H1 (cell line): Measurements from ENCODE around the gene DNAL1. TPM values are rescaled to one million over a fixed set of nuclear protein-coding genes. Genes with fewer than 3 reads are reported as not detected.

Experiments
- CTCF ChIA-PET: fragments of 300-600 bp; sonication (Branson Sonifier 250); formaldehyde crosslinking; loops from one replicate; lab custom pipeline; 2021; ENCODE audit not compliant: partially characterized antibody; lab: Charles Lee
- POLR2A ChIA-PET: fragments of 300-600 bp; sonication (Branson Sonifier 250); formaldehyde crosslinking; loops from one replicate; lab custom pipeline; 2021; ENCODE audit warnings: inconsistent platforms; ENCODE audit not compliant: partially characterized antibody; lab: Charles Lee
- DNase-seq, 2 experiments: peaks; one replicate each; pipeline versions ENCODE4 v3.0.0 to v3.0.0-alpha.2; 2010 to 2022; ENCODE audit warnings: low spot score in 2 of 2, low read depth in 1 of 2, mixed read lengths in 1 of 2
- FAIRE-seq: peaks from 2 replicates; lab custom pipeline; 2011; peaks lifted over from hg19 to GRCh38; lab: Jason Lieb, UNC
- H2AFZ ChIP-seq: 2 replicates; pipeline ENCODE4 v1.8.1; 2012; ENCODE audit warnings: low read length, inconsistent platforms
- H2AK5ac ChIP-seq: 2 replicates; pipeline ENCODE4 v1.6.1; 2013; ENCODE audit warnings: low read depth, low read length
- H2BK120ac ChIP-seq: replicated peaks from 2 replicates; pipeline ENCODE3; 2013; ENCODE audit warnings: low read depth, low read length, inconsistent platforms
- H2BK12ac ChIP-seq: 2 replicates; pipeline ENCODE4 v1.6.1; 2013; ENCODE audit warnings: low read depth, low read length
- H2BK15ac ChIP-seq: 2 replicates; pipeline ENCODE4 v1.6.1; 2013; ENCODE audit warnings: low read length
- H2BK20ac ChIP-seq: 2 replicates; pipeline ENCODE4 v1.6.1; 2013; ENCODE audit warnings: low read length
- H2BK5ac ChIP-seq: 2 replicates; pipeline ENCODE4 v1.6.1; 2013; ENCODE audit warnings: low read depth, low read length
- H3K14ac ChIP-seq: 2 replicates; pipeline ENCODE4 v1.6.1; 2013; ENCODE audit warnings: inconsistent platforms; ENCODE audit not compliant: insufficient read length
- H3K18ac ChIP-seq: 2 replicates; pipeline ENCODE4 v1.6.1; 2013; ENCODE audit warnings: low read length; ENCODE audit errors: extremely low read depth
- H3K23ac ChIP-seq: 2 replicates; pipeline ENCODE4 v1.6.1; 2013; ENCODE audit warnings: inconsistent platforms; ENCODE audit not compliant: insufficient read length
- H3K23me2 ChIP-seq: 2 replicates; pipeline ENCODE4 v1.6.1; 2013; ENCODE audit warnings: low read depth, low read length
- H3K27ac ChIP-seq: 2 replicates; pipeline ENCODE4 v1.6.1; 2011; ENCODE audit warnings: low read depth, low read length, inconsistent platforms
- H3K27me3 ChIP-seq, 4 experiments: replicated peaks in 1 of 4; 1 replicate in 1 of 4; 2 replicates in 3 of 4; pipeline versions ENCODE4 v1.6.1 to v1.8.1; 2011 to 2013; ENCODE audit warnings: low read length in 3 of 4, mild to moderate bottlenecking in 3 of 4, inconsistent platforms in 2 of 4, mixed read lengths in 2 of 4, moderate library complexity in 1 of 4; ENCODE audit not compliant: control insufficient read depth in 3 of 4, insufficient read depth in 3 of 4; ENCODE audit errors: extremely low read depth in 1 of 4
- H3K36me3 ChIP-seq, 4 experiments: 2 replicates each; pipeline versions ENCODE4 v1.6.1 to v1.8.1; 2011 to 2013; ENCODE audit warnings: mild to moderate bottlenecking in 4 of 4, low read length in 3 of 4, moderate library complexity in 2 of 4, control low read depth in 1 of 4, inconsistent platforms in 1 of 4; ENCODE audit not compliant: insufficient read depth in 4 of 4, control insufficient read depth in 2 of 4
- H3K4ac ChIP-seq: replicated peaks from 2 replicates; pipeline ENCODE3; 2013; ENCODE audit warnings: low read length, low read depth, mixed read lengths, inconsistent platforms; ENCODE audit not compliant: insufficient read length
- H3K4me1 ChIP-seq, 4 experiments: replicated peaks in 1 of 4; 1 replicate in 1 of 4; 2 replicates in 3 of 4; pipeline versions ENCODE4 v1.6.1 to v1.8.1; 2011 to 2013; ENCODE audit warnings: low read length in 3 of 4, inconsistent platforms in 2 of 4, mixed read lengths in 1 of 4; ENCODE audit not compliant: insufficient read depth in 4 of 4, control insufficient read depth in 3 of 4
- H3K4me2 ChIP-seq, 2 experiments: 2 replicates each; pipeline versions ENCODE4 v1.6.1 to v1.8.1; 2011 to 2013; ENCODE audit warnings: low read depth in 2 of 2, low read length in 2 of 2, control low read depth in 1 of 2, inconsistent platforms in 1 of 2, mild to moderate bottlenecking in 1 of 2; ENCODE audit not compliant: insufficient read depth in 1 of 2
- H3K4me3 ChIP-seq, 4 experiments: fragments of 200-600, 300-600 bp in 1 of 4; sonication (generic), shearing (Covaris generic), sonication (Bioruptor Twin) in 1 of 4; 2 replicates each; pipeline versions ENCODE4 v1.5.1 to v1.8.1; 2011 to 2016; ENCODE audit warnings: low read length in 4 of 4, low read depth in 3 of 4, control low read depth in 2 of 4, inconsistent platforms in 2 of 4, mild to moderate bottlenecking in 2 of 4, mixed read lengths in 1 of 4, moderate library complexity in 1 of 4; ENCODE audit not compliant: insufficient read depth in 2 of 4; ENCODE audit errors: extremely low read depth in 1 of 4
- H3K56ac ChIP-seq: replicated peaks from 2 replicates; pipeline ENCODE3; 2013; ENCODE audit warnings: low read depth, mild to moderate bottlenecking, mixed read lengths, low read length, inconsistent platforms; ENCODE audit not compliant: insufficient read length
- H3K79me1 ChIP-seq: 2 replicates; pipeline ENCODE4 v1.6.1; 2013; ENCODE audit warnings: low read depth, low read length, control low read depth
- H3K79me2 ChIP-seq, 2 experiments: 2 replicates each; pipeline versions ENCODE4 v1.6.1 to v1.8.1; 2012 to 2013; ENCODE audit warnings: low read length in 2 of 2, mild to moderate bottlenecking in 2 of 2, inconsistent platforms in 1 of 2; ENCODE audit not compliant: insufficient read depth in 2 of 2, control insufficient read depth in 1 of 2
- H3K9ac ChIP-seq, 4 experiments: replicated peaks in 1 of 4; 1 replicate in 1 of 4; 2 replicates in 3 of 4; pipeline versions ENCODE4 v1.6.1 to v1.8.1; 2011 to 2013; ENCODE audit warnings: low read depth in 3 of 4, low read length in 3 of 4, control low read depth in 2 of 4, mild to moderate bottlenecking in 2 of 4, moderate library complexity in 2 of 4, inconsistent platforms in 1 of 4; ENCODE audit errors: extremely low read depth in 1 of 4
- H3K9me3 ChIP-seq, 2 experiments: 2 replicates each; pipeline versions ENCODE4 v1.6.1 to v1.8.1; 2012 to 2013; ENCODE audit warnings: mild to moderate bottlenecking in 2 of 2, moderate library complexity in 2 of 2, control low read depth in 1 of 2, inconsistent platforms in 1 of 2, low read depth in 1 of 2, low read length in 1 of 2, mixed read lengths in 1 of 2; ENCODE audit not compliant: insufficient read depth in 2 of 2
- H4K20me1 ChIP-seq, 2 experiments: replicated peaks in 1 of 2; 2 replicates each; pipeline versions ENCODE3 to v1.8.1; 2011 to 2013; ENCODE audit warnings: inconsistent platforms in 2 of 2, low read length in 2 of 2, mild to moderate bottlenecking in 1 of 2; ENCODE audit not compliant: insufficient read depth in 2 of 2, control insufficient read depth in 1 of 2
- H4K5ac ChIP-seq: 2 replicates; pipeline ENCODE4 v1.6.1; 2013; ENCODE audit warnings: low read length, low read depth, mixed read lengths, inconsistent platforms; ENCODE audit not compliant: insufficient read length
- H4K8ac ChIP-seq: 2 replicates; pipeline ENCODE4 v1.8.0; 2013; ENCODE audit warnings: mild to moderate bottlenecking, moderate library complexity, low read length, inconsistent platforms; ENCODE audit not compliant: insufficient read depth; ENCODE audit errors: extremely low read depth
- H4K91ac ChIP-seq: replicated peaks from 2 replicates; pipeline ENCODE3; 2013; ENCODE audit warnings: low read length, mixed read lengths, inconsistent platforms; ENCODE audit not compliant: insufficient read length
- JUND ChIP-seq: IDR thresholded peaks from 2 replicates; pipeline ENCODE4 v1.6.1; 2011; ENCODE audit warnings: mild to moderate bottlenecking, improper control_type of control experiment, low read length
- MAFK ChIP-seq: IDR thresholded peaks from 2 replicates; pipeline ENCODE4 v1.6.1; 2012; ENCODE audit warnings: low read depth, mild to moderate bottlenecking, improper control_type of control experiment, low read length
- POU5F1 ChIP-seq: IDR thresholded peaks from 2 replicates; pipeline ENCODE4 v1.6.1; 2011; ENCODE audit warnings: low read depth, mild to moderate bottlenecking, low read length, moderate library complexity
- SIRT6 ChIP-seq: IDR thresholded peaks from one replicate; pipeline ENCODE4 v1.7.1; 2012; ENCODE audit warnings: low read length, inconsistent platforms
- SP4 ChIP-seq: IDR thresholded peaks from 2 replicates; pipeline ENCODE4 v1.6.1; 2012; ENCODE audit warnings: low read length, inconsistent platforms
- TBP ChIP-seq: IDR thresholded peaks from 2 replicates; pipeline ENCODE4 v1.6.1; 2011; ENCODE audit warnings: low read depth, low read length, improper control_type of control experiment
- WGBS, 2 experiments: shearing (Covaris generic) in 1 of 2; methylation state at CpG; one replicate each; pipeline versions ENCODE4 v1.1.6 to v1.1.7; 2013 to 2015; ENCODE audit warnings: low lambda C conversion rate in 2 of 2, mixed read lengths in 2 of 2, inconsistent platforms in 1 of 2, low coverage in 1 of 2, missing lambda C conversion rate in 1 of 2; ENCODE audit not compliant: insufficient replicate concordance in 2 of 2, insufficient coverage in 1 of 2, insufficient read length in 1 of 2; ENCODE audit errors: extremely low coverage in 1 of 2, missing lambda C conversion rate in 1 of 2; 5-methylcytosine and 5-hydroxymethylcytosine counted together
- polyA plus RNA-seq, 7 experiments: library from polyadenylated mRNA; depleted of rRNA in 3 of 7; stranded (reverse) in 5 of 7; unstranded in 2 of 7; fragments of >200 nt in 5 of 7; fragments of 200-250 nt in 2 of 7; gene quantifications; 1 replicate in 5 of 7; 2 replicates in 1 of 7; 4 replicates in 1 of 7; pipeline versions ENCODE4 v1.2.1 to v1.2.3, GENCODE V29; 2011 to 2013; ENCODE audit warnings: missing spikeins in 2 of 7, mixed read lengths in 2 of 7
- total RNA-seq: library from RNA; stranded (reverse); fragmentation: NEBNext Ultra II Directional; extraction: Animal tissue kit (Norgen Biotek cat#: 25700); gene quantifications from 2 replicates; pipeline ENCODE4 v1.2.1, GENCODE V29; 2021

Gene DNAL1
- total and polyA plus RNA-seq, 2 of the 8 experiments (the other 6 are each of a cell fraction or from before 2014, with no cell fraction given) = 2.8 to 16.8 TPM

GRCh38 chr14:73665130-73665529, 20.3 kb downstream of the DNAL1 start:
- no peak for DNase-seq
- no peak overlapping the region for H2AFZ ChIP-seq
- FAIRE-seq = no peak
- no peaks in the 10 kb centered on the region for H3K79me2 ChIP-seq
- H3K4me2 ChIP-seq = no peak overlapping the region
- no peaks in the 10 kb centered on the region for H3K27me3 ChIP-seq
- H3K18ac ChIP-seq = no peak overlapping the region
- H3K23me2 ChIP-seq = no peaks in the 10 kb centered on the region
- WGBS, 2 experiments = 91% methylated on average over 2 of the region's 2 CpGs; no CpG with 5 or more reads in 1 of the 2 experiments
- H4K20me1 ChIP-seq = no peaks in the 10 kb centered on the region
- H3K23ac ChIP-seq = no peak overlapping the region
- H2BK20ac ChIP-seq = no peak overlapping the region
- no peaks in the 10 kb centered on the region for H3K4me1 ChIP-seq
- H2BK15ac ChIP-seq = no peak overlapping the region
- H2AK5ac ChIP-seq = no peak overlapping the region
- H3K9me3 ChIP-seq = no peaks in the 10 kb centered on the region
- H3K79me1 ChIP-seq = no peaks in the 10 kb centered on the region
- no peak overlapping the region for H4K91ac ChIP-seq
- H2BK120ac ChIP-seq = no peak overlapping the region
- no peak overlapping the region for H3K4ac ChIP-seq
- CTCF ChIA-PET = interaction anchor here (0.7 to 1.3 kb wide), 3 partner anchors 9 to 68 kb away, joined by 3 to 5 read pairs (median 3); no protein-coding TSS in a partner anchor
- H4K8ac ChIP-seq = no peak overlapping the region
- no peak overlapping the region for H3K4me3 ChIP-seq
- H3K9ac ChIP-seq = no peak overlapping the region
- no peak overlapping the region for H2BK5ac ChIP-seq
- no peak overlapping the region for H3K27ac ChIP-seq
- H3K14ac ChIP-seq = no peak overlapping the region
- H3K36me3 ChIP-seq = no peaks in the 10 kb centered on the region; a peak in 1 of 8 replicates
- TF ChIP-seq JUND = no peak
- no peak for TF ChIP-seq TBP
- no peak for TF ChIP-seq POU5F1
- TF ChIP-seq MAFK = 0 out of 2 replicates have a peak, but pooled peaks have one; percentile 25
- TF ChIP-seq SIRT6 = no peak
- TF ChIP-seq SP4 = no peak
- H2BK12ac ChIP-seq = no peak overlapping the region
- no peak overlapping the region for H3K56ac ChIP-seq
- no peak overlapping the region for H4K5ac ChIP-seq
- POLR2A ChIA-PET = interaction anchor here (0.7 kb wide), 1 partner anchor 252 kb away, joined by 3 read pairs; no protein-coding TSS in a partner anchor
